B cell (primary cell): Measurements from ENCODE around the gene IL11RA. TPM values are rescaled to one million over a fixed set of nuclear protein-coding genes. Genes with fewer than 3 reads are reported as not detected.

Experiments used
- ATAC-seq: fragments of 200-7000 bp; cut with Tn5 transposase; one replicate; pipeline ENCODE4 v1.10.0; 2021; ENCODE audit warnings: low read depth, mild to moderate bottlenecking, moderate number of reproducible peaks, moderate library complexity
- CTCF ChIA-PET: fragments of 350-600 bp; sonication (Branson Sonifier 250); formaldehyde crosslinking; loops from one replicate; lab custom pipeline; 2021; ENCODE audit warnings: antibody characterized with exemption, inconsistent platforms; lab: Charles Lee
- POLR2A ChIA-PET: fragments of 350-600 bp; sonication (Branson Sonifier 250); formaldehyde crosslinking; loops from one replicate; lab custom pipeline; 2021; ENCODE audit warnings: antibody characterized with exemption; lab: Charles Lee
- DNase-seq: peaks from one replicate; pipeline ENCODE4 v3.0.0; 2013
- H2AFZ ChIP-seq: 2 replicates; pipeline ENCODE4 v1.6.1; 2012; ENCODE audit warnings: mild to moderate bottlenecking, low read depth, low read length; ENCODE audit not compliant: insufficient read depth, poor library complexity, severe bottlenecking
- H3K27ac ChIP-seq, 2 donors: 1 replicate in 1 of 2; 2 replicates in 1 of 2; pipeline ENCODE4 v1.5.1; 2012 to 2013; ENCODE audit warnings: low read length in 2 of 2, mild to moderate bottlenecking in 2 of 2, moderate library complexity in 1 of 2
- H3K27me3 ChIP-seq, 4 experiments: fragments of 200-600 bp in 1 of 4; sonication (generic) in 1 of 4; replicated peaks in 1 of 4; 1 replicate in 2 of 4; 2 replicates in 2 of 4; pipeline versions ENCODE4 v1.6.1 to v1.7.0; 2013 to 2016; ENCODE audit warnings: low read length in 3 of 4, mild to moderate bottlenecking in 2 of 4, mixed read lengths in 1 of 4, moderate library complexity in 1 of 4; ENCODE audit not compliant: insufficient read depth in 4 of 4, control insufficient read depth in 3 of 4; ENCODE audit errors: control extremely low read depth in 1 of 4
- H3K36me3 ChIP-seq, 2 experiments: replicated peaks in 1 of 2; 1 replicate in 1 of 2; 2 replicates in 1 of 2; pipeline versions ENCODE4 v1.6.1 to v1.7.1; 2013; ENCODE audit warnings: low read length in 1 of 2; ENCODE audit not compliant: insufficient read depth in 2 of 2, control insufficient read depth in 1 of 2; ENCODE audit errors: control extremely low read depth in 1 of 2, extremely low read depth in 1 of 2
- H3K4me1 ChIP-seq, 2 donors: fragments of 200-600 bp in 1 of 2; sonication (generic) in 1 of 2; 1 replicate in 1 of 2; 2 replicates in 1 of 2; pipeline versions ENCODE4 v1.5.1 to v1.6.1; 2013 to 2017; ENCODE audit warnings: low read length in 2 of 2; ENCODE audit not compliant: control insufficient read depth in 2 of 2, insufficient read depth in 2 of 2
- H3K4me2 ChIP-seq: replicated peaks from 2 replicates; pipeline ENCODE3; 2012; ENCODE audit warnings: mild to moderate bottlenecking, low read depth, low read length; ENCODE audit not compliant: poor library complexity, severe bottlenecking
- H3K4me3 ChIP-seq, 5 experiments: fragments of 200-600 bp in 1 of 5; sonication (generic) in 1 of 5; 1 replicate in 3 of 5; 2 replicates in 2 of 5; pipeline versions ENCODE4 v1.5.1 to v1.7.0; 2011 to 2016; ENCODE audit warnings: low read length in 4 of 5, mild to moderate bottlenecking in 4 of 5, low read depth in 2 of 5, control low read depth in 1 of 5, moderate library complexity in 1 of 5; ENCODE audit not compliant: insufficient read depth in 1 of 5; ENCODE audit errors: control extremely low read depth in 1 of 5, extremely low read depth in 1 of 5
- H3K79me2 ChIP-seq: fragments of 200-600 bp; sonication (generic); one replicate; pipeline ENCODE4 v1.6.0; 2016; ENCODE audit warnings: low read length; ENCODE audit not compliant: control insufficient read depth, insufficient read depth
- H3K9ac ChIP-seq: fragments of 200-600 bp; sonication (generic); 2 replicates; pipeline ENCODE4 v1.6.1; 2017; ENCODE audit warnings: mild to moderate bottlenecking, low read length, moderate library complexity
- H3K9me3 ChIP-seq, 3 donors: one replicate each; pipeline versions ENCODE4 v1.6.1 to v1.7.1; 2013; ENCODE audit warnings: low read length in 2 of 3; ENCODE audit not compliant: control insufficient read depth in 2 of 3, insufficient read depth in 1 of 3; ENCODE audit errors: control extremely low read depth in 1 of 3
- H4K20me1 ChIP-seq: 2 replicates; pipeline ENCODE4 v1.6.0; 2012; ENCODE audit warnings: mild to moderate bottlenecking, low read length; ENCODE audit not compliant: insufficient read depth, control insufficient read depth, poor library complexity, severe bottlenecking
- H3K27ac Mint-ChIP-seq: one replicate; pipeline ENCODE4 v1.8.0; 2021; ENCODE audit warnings: mixed read lengths
- H3K27me3 Mint-ChIP-seq: one replicate; pipeline ENCODE4 v1.8.0; 2021; ENCODE audit warnings: mixed read lengths
- H3K4me1 Mint-ChIP-seq: one replicate; pipeline ENCODE4 v1.8.0; 2021; ENCODE audit warnings: mixed read lengths
- H3K4me3 Mint-ChIP-seq: one replicate; pipeline ENCODE4 v1.8.0; 2021; ENCODE audit warnings: mixed read lengths
- H3K9me3 Mint-ChIP-seq: one replicate; pipeline ENCODE4 v1.8.0; 2022; ENCODE audit warnings: mixed read lengths; ENCODE audit not compliant: insufficient read depth
- EZH2 ChIP-seq: IDR thresholded peaks from 2 replicates; pipeline ENCODE4 v1.6.1; 2012; ENCODE audit warnings: borderline replicate concordance, low read depth, mild to moderate bottlenecking, moderate library complexity, low read length; ENCODE audit not compliant: insufficient read depth, poor library complexity, severe bottlenecking
- whole genome bisulfite sequencing: methylation state at CpG from one replicate; pipeline ENCODE4 v1.1.5; 2013; ENCODE audit warnings: missing lambda C conversion rate; ENCODE audit not compliant: insufficient coverage; 5-methylcytosine and 5-hydroxymethylcytosine counted together
- intact Hi-C: fragments of 100-400 bp; cut with micrococcal nuclease; formaldehyde crosslinking; loops from one replicate; pipeline ENCODE4 v1.10.0; 2022
- polyA plus RNA-seq: library from polyadenylated mRNA; depleted of rRNA; stranded (reverse); fragments of >200 nt; gene quantifications from 2 replicates; pipeline ENCODE4 v1.2.3, GENCODE V29; 2012
- total RNA-seq, 2 donors: library from RNA; stranded (reverse); fragments of 120-200 nt in 1 of 2; gene quantifications; 1 replicate in 1 of 2; 2 replicates in 1 of 2; pipeline versions ENCODE4 v1.2.3 to v1.2.4, GENCODE V29; 2013 to 2022
- TF ChIP-seq, protein P1 (sequence below): fragments of 200-600 bp; IDR thresholded peaks from one replicate; pipeline ENCODE4 v1.8.0; 2022; ENCODE audit warnings: antibody characterized with exemption, mild to moderate bottlenecking

The IL11RA gene
- total and polyA plus RNA-seq, 2 donors (not counting 1 experiment from before 2014, with no cell fraction given): 47.3 to 58.0 TPM

DNA sequence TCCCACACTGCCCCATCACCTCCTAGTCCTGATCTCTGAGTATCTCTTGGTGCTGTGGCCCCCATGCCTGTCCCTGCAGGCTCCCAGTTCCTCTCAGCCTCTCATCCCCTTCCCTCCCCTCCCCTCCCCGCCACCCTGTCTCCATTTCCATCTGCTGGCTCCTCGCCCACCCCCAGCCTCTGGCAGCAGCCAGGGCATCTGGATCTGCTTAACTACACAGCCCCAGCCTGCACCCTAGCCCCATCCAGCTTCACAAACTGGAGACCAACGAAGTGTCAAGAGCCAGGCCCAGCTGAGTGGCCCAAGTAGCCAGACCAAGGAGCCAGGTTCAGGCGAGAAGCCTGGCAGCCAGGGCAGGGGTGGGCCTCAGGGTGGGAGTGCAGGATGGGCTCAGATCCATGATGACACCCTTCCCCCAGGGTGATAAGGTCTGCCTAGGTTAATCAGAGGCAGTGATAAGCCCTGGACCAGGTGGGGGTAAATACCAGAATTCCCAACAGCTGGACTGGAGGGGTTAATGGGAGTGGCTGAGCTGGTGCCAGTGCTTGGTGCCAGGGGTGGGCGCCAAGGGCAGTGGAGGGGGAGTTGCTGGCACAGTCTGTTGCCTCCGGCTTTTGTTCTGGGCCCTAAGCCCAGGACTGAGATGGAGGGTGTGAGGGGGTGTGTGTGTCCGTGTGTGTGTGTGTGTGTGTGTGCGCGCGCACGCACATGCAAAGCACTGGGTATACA, 2.5 kb downstream of the IL11RA start:
- ChIA-PET CTCF (no interaction called here), POLR2A (interaction anchor here (0.7 kb wide), 1 partner anchor 11 kb away, joined by 3 read pairs; no protein-coding TSS in a partner anchor)
- Histone ChIP-seq H3K9me3 (no peaks in the 10 kb centered on the region), H2AFZ (no peak overlapping the region), H3K36me3 (peaks cover 0 to 8% of the 10 kb centered on the region in 2 experiments), H4K20me1 (no peaks in the 10 kb centered on the region), H3K4me3 (no peak overlapping the region), H3K9ac (no peak overlapping the region), H3K4me2 (no peak overlapping the region), H3K27ac (no peak overlapping the region), H3K79me2 (no peaks in the 10 kb centered on the region), H3K27me3 (no peaks in the 10 kb centered on the region), H3K4me1 (no peaks in the 10 kb centered on the region)
- 83% methylated on average over 9 of the region's 11 CpGs for WGBS
- no peak for ATAC-seq
- no peak overlapping the region for H3K27ac Mint-ChIP-seq
- intact Hi-C loops: no loop called here
- H3K27me3 Mint-ChIP-seq: peaks cover 3% of the 10 kb centered on the region
- no peak overlapping the region for H3K4me3 Mint-ChIP-seq
- TF ChIP-seq EZH2: no peak
- TF ChIP-seq, protein P1, sequence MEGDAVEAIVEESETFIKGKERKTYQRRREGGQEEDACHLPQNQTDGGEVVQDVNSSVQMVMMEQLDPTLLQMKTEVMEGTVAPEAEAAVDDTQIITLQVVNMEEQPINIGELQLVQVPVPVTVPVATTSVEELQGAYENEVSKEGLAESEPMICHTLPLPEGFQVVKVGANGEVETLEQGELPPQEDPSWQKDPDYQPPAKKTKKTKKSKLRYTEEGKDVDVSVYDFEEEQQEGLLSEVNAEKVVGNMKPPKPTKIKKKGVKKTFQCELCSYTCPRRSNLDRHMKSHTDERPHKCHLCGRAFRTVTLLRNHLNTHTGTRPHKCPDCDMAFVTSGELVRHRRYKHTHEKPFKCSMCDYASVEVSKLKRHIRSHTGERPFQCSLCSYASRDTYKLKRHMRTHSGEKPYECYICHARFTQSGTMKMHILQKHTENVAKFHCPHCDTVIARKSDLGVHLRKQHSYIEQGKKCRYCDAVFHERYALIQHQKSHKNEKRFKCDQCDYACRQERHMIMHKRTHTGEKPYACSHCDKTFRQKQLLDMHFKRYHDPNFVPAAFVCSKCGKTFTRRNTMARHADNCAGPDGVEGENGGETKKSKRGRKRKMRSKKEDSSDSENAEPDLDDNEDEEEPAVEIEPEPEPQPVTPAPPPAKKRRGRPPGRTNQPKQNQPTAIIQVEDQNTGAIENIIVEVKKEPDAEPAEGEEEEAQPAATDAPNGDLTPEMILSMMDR: no peak
- peaks cover 11% of the 10 kb centered on the region for H3K4me1 Mint-ChIP-seq
- DNase-seq: no peak
- H3K9me3 Mint-ChIP-seq: no peaks in the 10 kb centered on the region

- Mint-ChIP-seq H3K27me3 (peaks cover 3% of the 10 kb centered on the region), H3K9me3 (no peaks in the 10 kb centered on the region), H3K4me1 (peaks cover 11% of the 10 kb centered on the region), H3K4me3 (no peak overlapping the region), H3K27ac (no peak overlapping the region)
- ChIA-PET POLR2A (interaction anchor here (0.7 kb wide), 2 partner anchors 8 to 45 kb away, joined by 4 to 9 read pairs; no protein-coding TSS in a partner anchor), CTCF (interaction anchor here (0.6 to 0.7 kb wide), 2 partner anchors 49 to 60 kb away, joined by 3 read pairs; no protein-coding TSS in a partner anchor)
- no peak overlapping the region for H3K4me2 ChIP-seq
- H3K4me1 ChIP-seq: no peaks in the 10 kb centered on the region
- no peaks in the 10 kb centered on the region for H3K36me3 ChIP-seq
- 93% methylated on average over 5 of the region's 5 CpGs for WGBS
- no peak overlapping the region for H3K27ac ChIP-seq
- H3K9me3 ChIP-seq: no peaks in the 10 kb centered on the region
- H3K4me3 ChIP-seq: no peak overlapping the region
- H3K9ac ChIP-seq: no peak overlapping the region
- H3K79me2 ChIP-seq: no peaks in the 10 kb centered on the region
- TF ChIP-seq EZH2: no peak
- TF ChIP-seq, protein P1: no peak
- no peaks in the 10 kb centered on the region for H3K27me3 ChIP-seq
- H2AFZ ChIP-seq: no peak overlapping the region
- ATAC-seq (no peak), DNase-seq (no peak)
- no peaks in the 10 kb centered on the region for H4K20me1 ChIP-seq
- intact Hi-C loops: no loop called here
Observed at GRCh38 chr9:34655394-34655793, 3.4 kb downstream of the IL11RA start.
